LNCAP (cell line): ENCODE results near the gene CIPC.

Source experiments
- TF ChIP-seq, protein P1 (sequence below): fragments of 450-650 bp; IDR thresholded peaks from 2 replicates; pipeline ENCODE4 v1.5.1; 2017; ENCODE audit warnings: mild to moderate bottlenecking

Gene CIPC

DNA sequence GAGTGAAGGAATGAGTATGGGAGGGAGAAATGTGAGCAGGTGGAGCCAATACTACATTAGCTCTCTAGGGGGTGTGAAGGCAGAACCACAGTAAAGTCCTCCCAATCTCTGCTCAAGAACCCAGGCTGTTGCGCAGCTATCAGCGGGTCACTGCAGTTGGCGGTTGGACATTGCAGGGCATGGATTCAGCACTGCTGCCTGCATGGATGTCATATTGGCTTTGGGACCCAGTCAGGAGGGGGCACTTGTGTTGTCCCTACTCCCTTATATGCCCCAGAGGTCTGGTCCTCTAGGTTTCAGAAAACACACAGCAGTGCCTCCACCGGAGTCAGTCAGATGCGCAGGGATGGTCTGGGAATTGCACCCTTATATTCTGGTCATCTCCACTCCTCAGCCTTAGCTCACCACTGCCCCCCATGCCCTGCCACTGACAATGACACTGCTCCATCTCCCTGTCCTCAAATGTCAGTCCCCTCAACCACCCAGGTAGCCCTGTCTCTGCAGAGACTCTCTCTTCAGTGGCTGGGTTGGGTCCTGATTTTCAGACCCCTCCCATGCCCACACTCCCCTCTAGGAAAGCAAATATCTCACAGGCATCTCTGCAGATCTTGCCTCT lies 33.9 kb downstream of the CIPC start:
- TF ChIP-seq, protein P1, sequence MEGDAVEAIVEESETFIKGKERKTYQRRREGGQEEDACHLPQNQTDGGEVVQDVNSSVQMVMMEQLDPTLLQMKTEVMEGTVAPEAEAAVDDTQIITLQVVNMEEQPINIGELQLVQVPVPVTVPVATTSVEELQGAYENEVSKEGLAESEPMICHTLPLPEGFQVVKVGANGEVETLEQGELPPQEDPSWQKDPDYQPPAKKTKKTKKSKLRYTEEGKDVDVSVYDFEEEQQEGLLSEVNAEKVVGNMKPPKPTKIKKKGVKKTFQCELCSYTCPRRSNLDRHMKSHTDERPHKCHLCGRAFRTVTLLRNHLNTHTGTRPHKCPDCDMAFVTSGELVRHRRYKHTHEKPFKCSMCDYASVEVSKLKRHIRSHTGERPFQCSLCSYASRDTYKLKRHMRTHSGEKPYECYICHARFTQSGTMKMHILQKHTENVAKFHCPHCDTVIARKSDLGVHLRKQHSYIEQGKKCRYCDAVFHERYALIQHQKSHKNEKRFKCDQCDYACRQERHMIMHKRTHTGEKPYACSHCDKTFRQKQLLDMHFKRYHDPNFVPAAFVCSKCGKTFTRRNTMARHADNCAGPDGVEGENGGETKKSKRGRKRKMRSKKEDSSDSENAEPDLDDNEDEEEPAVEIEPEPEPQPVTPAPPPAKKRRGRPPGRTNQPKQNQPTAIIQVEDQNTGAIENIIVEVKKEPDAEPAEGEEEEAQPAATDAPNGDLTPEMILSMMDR = no peak

DNA sequence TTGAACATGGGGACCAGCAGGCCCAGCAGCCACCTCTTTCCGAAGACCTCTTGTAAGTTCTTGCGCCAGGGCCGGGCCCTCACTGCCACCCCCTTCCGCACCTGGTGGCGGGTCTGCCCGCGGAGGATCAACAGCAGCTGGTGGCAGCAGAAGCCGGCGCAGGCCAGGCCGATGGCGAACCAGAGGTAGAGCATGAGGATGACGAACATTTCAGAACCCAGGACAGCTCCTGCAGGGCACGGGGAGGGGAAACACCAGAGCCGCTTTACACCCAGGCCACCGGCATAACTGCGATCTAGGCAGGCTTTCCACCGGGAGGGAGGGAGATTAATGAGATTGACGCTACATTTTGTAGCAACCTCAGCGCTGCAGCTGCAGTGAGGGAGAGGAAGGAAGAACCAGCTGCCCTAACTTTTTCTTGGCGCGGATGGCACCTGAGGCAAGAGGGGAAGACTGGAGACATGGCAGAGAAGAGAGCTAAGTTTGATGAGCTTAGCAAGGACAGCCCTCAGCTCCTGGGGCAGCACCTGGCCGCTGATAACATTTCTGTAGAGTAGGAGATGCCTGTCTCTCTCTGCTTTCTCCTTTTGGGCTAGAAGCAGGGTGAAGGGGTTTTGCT lies 35.8 kb downstream of the CIPC start:
- TF ChIP-seq, protein P1 = no peak

DNA sequence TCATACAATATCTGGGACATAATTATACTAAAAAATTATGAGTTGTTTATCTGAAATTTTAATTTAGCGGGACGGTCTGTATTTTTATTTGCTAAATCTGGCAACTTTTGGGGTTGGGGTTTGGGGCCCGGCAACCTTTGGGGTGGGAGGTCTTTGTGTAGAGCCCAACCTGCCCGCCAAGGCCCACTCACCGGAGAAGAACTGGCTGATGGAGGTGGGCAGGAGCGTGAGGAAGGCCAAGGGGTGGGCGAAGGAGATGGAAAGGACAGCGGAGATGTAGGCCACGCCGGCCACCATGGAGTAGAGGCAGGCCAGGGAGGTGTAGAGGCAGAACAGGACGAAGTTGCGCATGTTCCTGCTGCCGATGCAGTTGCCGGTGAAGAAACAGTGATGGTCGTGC lies 41.0 kb downstream of the CIPC start:
- TF ChIP-seq, protein P1 = no peak

DNA sequence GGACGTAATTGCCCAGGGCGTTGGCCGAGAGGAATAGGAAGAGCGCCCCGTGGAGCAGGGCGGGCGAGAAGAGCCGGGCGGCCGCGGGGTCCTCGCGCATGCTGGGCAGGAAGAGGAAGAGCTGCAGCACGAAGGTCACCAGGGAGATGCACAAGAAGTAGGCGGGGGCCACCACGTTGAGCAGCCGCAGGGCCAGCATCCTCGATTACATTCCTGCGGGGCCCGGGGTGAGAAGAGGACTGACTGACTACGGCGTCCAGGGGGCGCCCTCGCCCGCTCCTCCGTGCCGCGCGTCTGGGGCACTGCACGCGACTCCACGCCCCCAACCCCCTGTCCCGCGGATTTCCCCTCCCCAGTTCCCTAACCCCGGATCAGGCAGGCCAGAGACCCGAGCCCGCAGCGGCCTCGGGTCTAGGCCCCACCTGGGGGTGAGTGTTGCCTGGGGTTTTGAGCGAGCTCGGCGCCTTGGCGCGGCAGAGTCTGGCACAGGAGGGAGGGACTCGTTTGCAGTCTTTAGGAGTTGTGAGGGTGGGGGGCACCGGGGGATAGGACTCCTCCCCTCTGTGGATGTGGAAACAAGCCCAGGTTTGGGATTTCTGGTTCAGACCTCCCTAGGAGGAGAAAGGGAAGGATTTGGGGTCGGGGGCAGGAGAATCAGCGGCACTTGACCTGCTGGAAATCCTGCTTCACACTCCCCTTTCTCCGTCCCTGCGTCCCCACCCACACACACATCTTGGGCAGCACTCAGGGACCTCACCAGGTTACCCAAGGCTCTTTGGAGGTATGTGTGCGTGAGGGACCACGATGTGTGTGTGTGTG lies 41.7 kb downstream of the CIPC start:
- TF ChIP-seq, protein P1 = peak; percentile 81

DNA sequence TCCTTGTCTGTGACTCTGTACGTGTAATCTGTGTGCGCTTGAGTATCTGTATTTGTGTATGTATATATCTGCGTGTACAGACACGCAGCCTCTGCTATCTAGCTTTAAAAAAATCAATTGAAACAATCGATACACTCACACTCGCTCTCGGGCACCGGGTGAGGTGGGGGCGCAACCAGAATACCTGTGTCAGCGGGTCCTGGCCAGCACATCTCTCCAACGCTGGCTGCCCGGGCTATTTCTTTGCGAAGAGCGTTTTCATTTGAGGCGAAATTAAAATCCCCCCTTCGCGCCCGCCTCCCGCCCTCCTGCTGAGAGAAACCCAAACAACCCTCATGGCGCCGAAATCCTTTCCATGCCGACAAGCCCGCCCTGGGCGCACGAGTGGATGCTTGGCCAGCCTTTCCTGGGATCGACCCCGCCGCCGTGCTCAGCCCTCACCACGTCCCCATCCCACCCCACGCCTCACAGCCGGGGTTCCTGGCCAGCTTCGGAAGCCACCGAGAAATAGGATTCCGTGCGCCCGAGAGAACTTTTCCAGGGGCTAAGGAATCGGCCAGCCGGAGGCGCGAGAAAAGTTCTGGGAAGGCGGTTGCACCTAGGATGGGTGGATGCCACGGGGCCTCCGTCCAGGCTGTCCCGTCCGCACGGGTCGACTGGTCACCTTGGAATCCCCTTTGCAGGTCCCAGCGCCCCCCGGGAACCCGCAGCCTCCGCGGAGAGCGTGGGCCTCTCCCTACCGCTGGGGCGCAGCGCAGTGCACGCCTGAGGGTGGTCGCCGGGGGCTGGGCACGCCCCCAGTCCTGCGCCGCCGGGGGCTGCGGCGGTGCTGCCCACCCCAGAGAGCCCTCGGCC lies 42.5 kb downstream of the CIPC start:
- TF ChIP-seq, protein P1 = no peak

DNA sequence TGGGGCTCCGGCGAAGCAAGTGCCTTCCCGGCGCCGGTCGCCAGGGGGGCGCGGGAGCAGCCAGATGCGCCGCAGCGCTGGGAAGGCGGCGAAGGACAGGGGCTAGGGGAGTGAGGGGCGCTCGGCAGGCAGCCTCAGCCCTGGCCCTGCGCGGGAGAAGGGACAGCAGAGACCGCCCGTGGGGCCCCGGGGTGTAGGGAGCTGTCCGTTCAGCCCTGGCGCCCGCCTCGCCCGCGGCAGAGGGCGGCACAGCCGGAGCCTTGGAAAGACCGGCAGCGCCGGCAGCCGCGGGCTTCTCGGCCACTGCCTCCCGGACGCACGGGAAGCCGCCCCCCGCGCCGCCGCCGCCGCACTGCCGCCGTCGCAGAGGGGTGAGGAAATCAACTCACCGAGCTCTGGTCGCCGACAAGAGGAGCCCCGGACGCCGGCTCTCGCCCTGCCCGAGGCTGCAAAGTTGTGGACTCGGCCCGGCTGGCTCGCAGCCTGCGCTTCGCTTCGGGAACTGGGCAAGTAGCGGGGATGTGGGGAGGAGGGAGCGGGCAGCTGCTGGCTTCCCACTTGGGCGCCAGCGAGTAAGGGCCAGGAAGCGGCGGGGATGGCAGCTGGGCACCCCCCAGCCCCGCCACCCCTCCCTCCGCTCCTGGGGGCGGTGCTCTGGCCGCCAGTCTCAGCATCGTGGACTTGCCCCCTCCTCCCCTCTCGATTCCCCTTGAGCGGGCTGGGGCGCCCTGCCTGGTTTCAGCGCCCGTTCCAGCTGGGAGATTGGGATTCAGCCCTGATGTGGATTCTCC lies 43.4 kb downstream of the CIPC start, which contains the start of gene ZDHHC22:
ZDHHC22 (minus strand) TSS at position 578 of the 791 bp plus-strand sequence. CDS start 2,053 bp downstream, outside the sequence.
- TF ChIP-seq, protein P1 = peak; percentile 52
